GM13976 (cell line): ENCODE measurements around the gene PKN1.

Experiments
- DNase-seq: peaks from one replicate; pipeline ENCODE4 v3.0.0; 2012; ENCODE audit warnings: low spot score
- CTCF ChIP-seq: IDR thresholded peaks from 2 replicates; pipeline ENCODE4 v1.5.1; 2012; ENCODE audit warnings: borderline replicate concordance, mild to moderate bottlenecking; ENCODE audit not compliant: insufficient read depth; ENCODE audit errors: extremely low read depth, missing control alignments, control extremely low read depth
- in situ Hi-C: fragments of 300-500 bp; cut with MboI; formaldehyde crosslinking; loops from one replicate; pipeline ENCODE4 v1.12.0; 2022; ENCODE audit warnings: low sequenced_read_pairs, mixed read lengths, inconsistent platforms; ENCODE audit not compliant: unreplicated experiment

The PKN1 gene

GRCh38 chr19:14418856-14419105 is 14.3 kb upstream of the PKN1 start:
- peak; percentile 92 for DNase-seq
- TF ChIP-seq CTCF = no peak
- in situ Hi-C loops = no loop called here

GRCh38 chr19:14419106-14419813 is 13.8 kb upstream of the PKN1 start, which contains the start of gene DDX39A:
TSS of gene DDX39A (minus strand) at chr19:14419341. CDS start at chr19:14413220, 6,121 bp downstream.
- in situ Hi-C loops = no loop called here
- peak; percentile 97 for DNase-seq
- TF ChIP-seq CTCF = no peak

- in situ Hi-C loops = no loop called here
- no peak for TF ChIP-seq CTCF
- DNase-seq = no peak
These were observed 7.4 kb upstream of the PKN1 start for GRCh38 chr19:14425696-14426138.

- DNase-seq = no peak
- in situ Hi-C loops = no loop called here
These were observed 5.6 kb upstream of the PKN1 start for GRCh38 chr19:14427461-14427860.

GRCh38 chr19:14428882-14429416 is 4.2 kb upstream of the PKN1 start:
- TF ChIP-seq CTCF = no peak
- in situ Hi-C loops = no loop called here
- DNase-seq = no peak

More at GRCh38 chr19:14427461-14427860, 5.6 kb upstream of the PKN1 start:
- TF ChIP-seq CTCF = no peak

GRCh38 chr19:14430712-14431111 is 2.4 kb upstream of the PKN1 start:
- in situ Hi-C loops = no loop called here
- no peak for TF ChIP-seq CTCF
- peak; percentile 5 for DNase-seq
